ENCODE results near the gene MYOZ1.

MYOZ1 gene

DNA sequence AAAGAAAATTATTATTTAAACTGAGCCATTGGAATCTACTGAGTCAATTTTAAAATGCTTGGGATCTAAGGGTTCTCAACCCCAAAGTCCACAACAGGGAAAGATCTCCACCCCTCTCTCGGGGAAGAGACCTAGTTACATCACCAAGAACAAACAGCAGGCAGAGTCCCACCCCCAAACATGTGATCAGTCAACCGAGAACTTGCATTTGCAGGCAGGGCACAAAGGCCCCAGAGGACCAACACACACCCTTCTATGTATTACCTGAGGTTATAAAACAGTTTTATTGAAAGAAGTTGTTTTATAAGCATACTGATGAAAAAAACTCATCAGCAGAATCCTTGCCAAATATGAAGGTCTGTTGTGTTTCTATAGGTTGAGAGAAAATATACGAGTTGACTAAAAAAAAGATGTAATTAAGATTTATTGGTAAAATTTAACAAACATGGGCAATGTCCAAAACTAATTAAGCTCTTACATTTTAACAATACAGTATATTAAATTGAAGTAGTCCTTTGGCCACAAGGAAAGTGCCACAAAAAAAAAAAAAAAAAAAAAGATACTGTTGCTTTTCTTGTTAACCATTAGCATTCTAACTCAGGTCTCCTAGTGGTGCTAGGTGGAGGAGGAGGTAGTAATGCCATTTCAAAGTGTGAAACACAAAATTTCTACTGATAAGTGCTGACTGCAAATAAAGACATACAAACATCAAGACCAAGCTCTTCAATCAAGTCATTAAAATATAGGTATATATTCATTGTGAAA, 49.2 kb downstream of the MYOZ1 start:
- peak; percentile 23 for DNase-seq

DNA sequence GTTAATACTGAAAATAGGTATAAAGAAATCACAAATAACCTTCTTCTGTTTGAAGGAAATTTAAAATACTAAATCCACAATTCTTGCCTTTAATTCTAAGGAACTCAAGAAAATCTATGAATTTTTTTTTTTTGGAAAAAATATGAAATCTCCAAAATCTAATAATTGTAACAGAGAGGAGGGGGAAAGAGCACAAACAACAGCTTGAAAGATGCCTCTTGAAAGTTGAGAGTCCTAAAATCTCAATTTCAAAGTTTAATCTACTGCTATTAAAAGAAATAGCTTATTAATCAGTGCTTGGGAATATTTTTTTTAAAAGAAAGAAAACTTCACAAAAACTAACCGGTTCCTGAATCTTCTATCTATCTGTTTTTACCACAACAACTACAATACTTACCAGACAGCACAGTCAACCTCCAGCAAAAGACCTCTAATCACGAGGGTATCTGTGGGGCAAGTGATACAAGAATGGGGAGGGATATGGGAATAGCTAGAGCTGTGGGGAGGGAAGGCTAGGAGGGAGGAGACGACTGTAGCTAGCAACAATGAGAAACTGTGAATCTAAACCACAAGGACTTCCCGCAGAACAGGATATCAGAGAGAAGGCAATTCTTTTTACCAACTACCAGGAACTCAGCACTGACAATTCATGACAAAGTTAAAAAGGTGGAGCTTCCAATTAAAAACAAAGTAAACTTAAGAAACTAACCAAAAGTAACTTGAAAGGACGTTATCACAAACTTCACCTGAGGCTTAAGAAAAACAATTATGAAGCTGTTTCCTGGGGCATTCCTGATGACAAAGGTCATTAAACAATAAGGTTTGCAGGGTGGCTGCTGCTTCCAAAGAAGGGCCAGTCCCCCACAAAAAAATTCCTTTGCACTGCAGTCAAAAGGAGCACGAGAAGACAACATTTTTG, 50.1 kb downstream of the MYOZ1 start, which contains the start of gene USP54:
USP54 (minus strand) TSS at position 462 of the 919 bp plus-strand sequence. CDS start 15,684 bp downstream, outside the sequence.
- DNase-seq: peak; percentile 30

DNA sequence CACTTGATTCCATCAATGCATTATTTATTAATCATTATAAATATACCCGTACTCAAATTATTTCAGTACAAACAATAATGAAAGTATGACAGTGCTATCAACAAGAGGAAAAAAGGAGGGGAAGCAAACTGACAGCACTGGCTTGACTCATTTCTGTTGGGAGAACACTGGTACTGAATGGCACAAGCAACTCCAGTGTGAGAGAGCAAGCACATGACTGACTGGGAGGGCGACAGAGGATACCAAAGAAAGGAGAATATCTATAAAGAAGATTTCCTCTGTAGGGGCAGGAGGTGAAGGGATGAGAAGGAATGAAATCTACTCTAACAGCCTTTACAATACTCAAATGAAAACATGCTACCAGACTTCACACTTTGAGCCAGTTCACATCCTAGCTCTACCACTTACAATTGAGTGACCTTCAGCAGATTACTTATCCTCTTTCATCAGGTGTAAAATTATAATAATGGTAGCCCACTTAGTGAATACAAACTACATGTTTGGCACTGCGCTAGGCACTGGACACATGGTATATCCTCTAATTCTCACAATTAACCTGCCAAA, 51.6 kb downstream of the MYOZ1 start:
- no peak for DNase-seq

DNA sequence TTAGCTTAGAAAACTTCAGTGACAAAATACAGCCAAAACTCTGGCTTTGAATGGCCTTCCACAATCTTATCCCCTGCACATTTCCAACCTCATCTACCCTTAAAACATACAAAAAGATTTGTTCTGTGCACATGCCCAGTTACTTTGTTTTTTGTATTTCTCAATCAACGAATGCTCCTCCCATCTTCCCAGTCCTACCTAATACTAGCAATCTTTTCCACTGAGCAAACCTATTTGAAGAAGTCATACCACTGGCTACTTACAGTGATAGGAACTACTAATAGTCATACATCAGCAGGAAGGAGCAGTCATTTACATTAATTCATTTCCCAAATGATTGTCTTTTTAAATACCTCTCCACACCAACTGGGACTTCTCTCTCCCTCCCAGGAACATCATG, 52.6 kb downstream of the MYOZ1 start:
- DNase-seq: no peak

DNA sequence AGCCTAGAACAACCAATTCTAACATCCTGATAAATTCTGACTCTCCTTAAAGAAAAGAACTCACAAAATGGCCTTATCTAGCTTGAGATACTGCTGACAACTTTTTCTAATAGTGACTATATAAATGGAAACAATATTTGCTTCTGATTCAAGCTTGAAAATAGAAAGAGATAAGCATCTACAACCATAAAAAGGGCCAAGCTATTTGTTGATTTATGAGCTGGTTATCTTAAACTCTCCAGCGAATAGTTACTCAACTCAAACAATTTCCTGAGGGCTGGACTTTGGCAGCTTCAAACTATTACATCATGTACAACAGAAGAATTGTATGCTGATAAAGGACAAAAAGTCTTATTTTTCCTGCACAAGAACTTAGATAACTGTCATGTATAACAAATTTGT, 54.7 kb downstream of the MYOZ1 start:
- no peak for DNase-seq

DNA sequence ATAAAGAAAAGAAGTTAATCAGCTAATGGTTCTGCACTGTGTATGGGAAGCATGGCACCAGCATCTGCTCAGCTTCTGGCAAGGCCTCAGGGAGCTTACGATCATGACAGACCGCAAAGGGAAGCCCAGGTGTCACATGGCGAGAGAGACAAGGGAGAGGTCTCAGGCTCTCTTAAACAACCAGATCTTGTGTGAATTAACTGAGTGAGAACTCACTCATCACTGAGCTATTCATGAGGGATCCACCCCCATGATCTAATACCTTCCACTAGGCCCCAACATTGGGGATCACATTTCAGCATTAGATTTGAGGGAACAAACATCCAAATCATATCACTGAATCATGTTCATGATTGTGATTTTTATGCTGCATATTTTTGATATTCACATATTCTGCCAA, 55.9 kb downstream of the MYOZ1 start:
- DNase-seq: no peak

DNA sequence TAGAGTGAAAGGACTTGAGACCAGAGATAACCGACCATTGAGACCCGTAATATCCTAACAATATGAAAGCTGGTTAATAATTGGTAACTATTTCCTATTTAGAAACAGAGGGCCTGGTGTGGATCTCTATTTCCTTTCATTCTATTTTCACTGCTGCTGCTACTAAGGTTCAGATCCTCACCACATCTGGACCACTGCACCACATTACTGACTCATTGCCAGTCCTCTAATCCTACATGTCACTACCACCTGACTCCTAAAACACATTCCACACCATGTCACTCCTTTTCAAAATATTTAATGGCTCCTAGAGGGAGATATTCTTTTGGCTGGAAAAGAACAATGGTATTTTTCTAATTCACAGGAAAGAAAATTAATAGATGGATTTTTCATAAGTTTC, 56.5 kb downstream of the MYOZ1 start:
- DNase-seq: no peak

DNA sequence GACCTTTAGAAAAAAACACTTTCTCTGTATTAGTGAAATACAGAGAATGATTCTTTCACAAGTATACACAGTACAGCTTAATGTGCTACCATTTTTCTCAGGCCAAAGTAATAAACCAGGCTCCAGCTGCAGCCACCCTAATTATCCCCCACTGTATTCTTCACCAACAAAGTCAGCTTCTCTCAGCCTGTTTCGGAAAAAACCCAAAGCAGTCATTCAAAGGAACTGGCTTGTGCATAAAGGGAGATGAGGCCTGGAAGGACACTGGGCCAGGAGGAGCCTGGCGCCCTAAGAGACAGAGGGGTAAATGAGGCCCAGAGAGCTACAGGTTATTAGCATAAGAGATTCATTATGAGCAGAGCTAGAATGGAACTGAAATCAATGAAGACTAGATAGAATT, 59.4 kb downstream of the MYOZ1 start:
- no peak for DNase-seq

All from activated CD4-positive, alpha-beta T cell treated with anti-CD3 and anti-CD28 coated beads, Interleukin-2, Interleukin-6, amounts not matched to agents 100 ng/mL and 50 ng/mL, durations not matched to agents 16 hours and 8 hours (primary cell).